ENCODE measurements around the gene PPP2R5C.

DNA sequence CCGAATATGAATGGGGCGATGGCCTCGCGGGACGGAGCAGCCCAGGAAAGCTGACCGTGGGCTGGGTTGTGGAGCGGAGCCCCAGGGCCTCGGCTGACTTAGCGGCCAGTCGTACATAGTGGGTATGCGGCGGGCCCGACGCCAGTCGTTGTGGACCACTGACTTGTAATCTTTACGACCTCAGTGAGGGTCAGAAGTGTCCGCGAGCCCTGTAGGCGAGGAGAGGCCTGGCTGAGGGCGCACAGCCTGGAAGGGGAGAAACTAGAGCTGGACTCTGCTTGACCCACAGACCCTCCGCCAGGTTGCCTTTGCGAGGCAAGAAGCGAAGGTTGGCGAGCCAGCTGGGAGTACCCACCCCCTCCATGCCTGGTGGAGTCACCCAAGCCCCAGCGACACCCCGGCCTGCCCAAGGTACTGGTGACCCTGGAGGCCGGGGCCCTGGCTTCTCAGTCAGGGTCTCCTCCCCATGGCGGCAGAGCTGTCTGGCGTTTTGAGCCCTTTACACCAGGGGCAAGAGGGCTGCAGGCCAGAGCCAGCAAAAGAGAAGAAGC lies 187.2 kb downstream of the PPP2R5C start:
- TF ChIP-seq, protein P1, sequence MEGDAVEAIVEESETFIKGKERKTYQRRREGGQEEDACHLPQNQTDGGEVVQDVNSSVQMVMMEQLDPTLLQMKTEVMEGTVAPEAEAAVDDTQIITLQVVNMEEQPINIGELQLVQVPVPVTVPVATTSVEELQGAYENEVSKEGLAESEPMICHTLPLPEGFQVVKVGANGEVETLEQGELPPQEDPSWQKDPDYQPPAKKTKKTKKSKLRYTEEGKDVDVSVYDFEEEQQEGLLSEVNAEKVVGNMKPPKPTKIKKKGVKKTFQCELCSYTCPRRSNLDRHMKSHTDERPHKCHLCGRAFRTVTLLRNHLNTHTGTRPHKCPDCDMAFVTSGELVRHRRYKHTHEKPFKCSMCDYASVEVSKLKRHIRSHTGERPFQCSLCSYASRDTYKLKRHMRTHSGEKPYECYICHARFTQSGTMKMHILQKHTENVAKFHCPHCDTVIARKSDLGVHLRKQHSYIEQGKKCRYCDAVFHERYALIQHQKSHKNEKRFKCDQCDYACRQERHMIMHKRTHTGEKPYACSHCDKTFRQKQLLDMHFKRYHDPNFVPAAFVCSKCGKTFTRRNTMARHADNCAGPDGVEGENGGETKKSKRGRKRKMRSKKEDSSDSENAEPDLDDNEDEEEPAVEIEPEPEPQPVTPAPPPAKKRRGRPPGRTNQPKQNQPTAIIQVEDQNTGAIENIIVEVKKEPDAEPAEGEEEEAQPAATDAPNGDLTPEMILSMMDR (IDR thresholded peaks at IDR 0.05; ENCODE audit: borderline replicate concordance, extremely low read depth, low read length, poor library complexity, severe bottlenecking): no peak
- TF ChIP-seq EZH2 (IDR thresholded peaks at IDR 0.05; ENCODE audit: borderline replicate concordance, low read depth, low read length, severe bottlenecking): no peak

Measured in DND-41 (cell line).